Measurements from ENCODE around the gene TMEM198. TPM values are rescaled to one million over a fixed set of nuclear protein-coding genes. Genes with fewer than 3 reads are reported as not detected.

The TMEM198 gene
- total RNA-seq, 1 experiment from 2014 or later: 0.37 TPM

- no peaks in the 10 kb centered on the region for H3K9me3 ChIP-seq (replicated peaks)
- DNase-seq (ENCODE audit: low read depth in 1 of 2, low spot score in 2 of 2): peak; percentile 98 to 100
- H3K27ac ChIP-seq: peak within 1 kb of the TSS; percentile 78
- peaks cover 25% of the 10 kb centered on the region for H3K4me1 ChIP-seq (replicated peaks)
- H3K27me3 ChIP-seq (replicated peaks): no peaks in the 10 kb centered on the region
- H3K36me3 ChIP-seq: peaks cover 2% of the 10 kb centered on the region; the same call in 1 of the 2 replicates
- H3K4me3 ChIP-seq: peak within 1 kb of the TSS; percentile 63
Observed at GRCh38 chr2:219597552-219598307, 53.9 kb downstream of the TMEM198 start, which contains the start of gene STK11IP. Gene STK11IP, plus strand, starts transcription at chr2:219597857. Its CDS starts 263 bp downstream, at chr2:219598120.

GRCh38 chr2:219598308-219599078 lies 54.7 kb downstream of the TMEM198 start:
- Histone ChIP-seq H3K9me3 (replicated peaks) (no peaks in the 10 kb centered on the region), H3K4me3 (peak overlapping the region; percentile 63), H3K36me3 (peaks cover 2% of the 10 kb centered on the region; the same call in 1 of the 2 replicates), H3K4me1 (replicated peaks) (peaks cover 25% of the 10 kb centered on the region), H3K27me3 (replicated peaks) (no peaks in the 10 kb centered on the region), H3K27ac (peak overlapping the region; percentile 78)
- no peak for DNase-seq (ENCODE audit: low read depth in 1 of 2, low spot score in 2 of 2)

Other genes with a start within 250 kb of the TMEM198 start
- gene PTPRN, start 234.6 kb upstream of the TMEM198 start, total RNA-seq (2014; rRNA removed; shearing (Covaris generic)): 4.2 and 4.9 TPM in 2 replicates
- not detected in 2 replicates for gene RESP18, start 211.3 kb upstream of the TMEM198 start, total RNA-seq (2014; rRNA removed; shearing (Covaris generic))
- gene DNPEP, start 156.1 kb upstream of the TMEM198 start, total RNA-seq (2014; rRNA removed; shearing (Covaris generic)): 25.5 and 56.1 TPM in 2 replicates
- 0.13 TPM in 1 of 2 replicates, not detected in the other for gene DES, start 125.7 kb upstream of the TMEM198 start, total RNA-seq (2014; rRNA removed; shearing (Covaris generic))
- 0.44 and 4.2 TPM in 2 replicates for gene SPEG, start 109.2 kb upstream of the TMEM198 start, total RNA-seq (2014; rRNA removed; shearing (Covaris generic))
- gene GMPPA, start 45.1 kb upstream of the TMEM198 start, total RNA-seq (2014; rRNA removed; shearing (Covaris generic)): 40.5 and 47.0 TPM in 2 replicates
- not detected in 2 replicates for gene ASIC4, start 29.5 kb upstream of the TMEM198 start, total RNA-seq (2014; rRNA removed; shearing (Covaris generic))
- gene CHPF, start 219 bp upstream of the TMEM198 start, total RNA-seq (2014; rRNA removed; shearing (Covaris generic)): 113 and 125 TPM in 2 replicates
- gene OBSL1, start 27.5 kb downstream of the TMEM198 start, total RNA-seq (2014; rRNA removed; shearing (Covaris generic)): 53.1 and 55.3 TPM in 2 replicates
- 0.11 TPM in 1 of 2 replicates, not detected in the other for gene INHA, start 28.3 kb downstream of the TMEM198 start, total RNA-seq (2014; rRNA removed; shearing (Covaris generic))
- gene STK11IP, start 53.8 kb downstream of the TMEM198 start, total RNA-seq (2014; rRNA removed; shearing (Covaris generic)): 11.7 and 29.2 TPM in 2 replicates
- gene SLC4A3, start 83.6 kb downstream of the TMEM198 start, total RNA-seq (2014; rRNA removed; shearing (Covaris generic)): 4.0 and 4.1 TPM in 2 replicates